ENCODE measurements around the gene MYO1B. TPM values are rescaled to one million over a fixed set of nuclear protein-coding genes. Genes with fewer than 3 reads are reported as not detected.

The MYO1B gene
- total and polyA plus RNA-seq, 9 donors: 63.3 to 94.1 (median 75.4) TPM

DNA sequence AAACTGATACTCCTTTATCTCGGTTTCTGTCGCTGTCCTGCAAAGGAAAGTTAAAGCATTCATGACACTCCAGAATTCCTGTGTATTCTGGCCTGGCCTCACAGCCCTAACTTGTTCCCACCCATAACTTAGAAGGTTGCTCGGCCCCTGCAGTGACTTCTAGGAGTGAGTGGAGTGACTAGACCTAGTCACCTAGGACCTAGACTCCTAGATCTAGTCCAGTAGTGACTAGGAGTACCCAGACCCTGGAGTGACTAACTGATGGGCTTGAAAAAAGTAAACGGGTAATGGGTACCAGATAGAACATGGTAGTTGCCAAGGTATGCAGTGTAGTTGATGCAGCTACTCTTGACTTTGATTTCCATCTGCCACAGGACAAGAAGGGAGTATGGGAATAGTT, 181.8 kb downstream of the MYO1B start:
- Histone ChIP-seq H3K4me1 (ENCODE audit: control insufficient read depth, insufficient read depth, low read length) (no peaks in the 10 kb centered on the region), H3K4me3 (ENCODE audit: low read length) (no peak overlapping the region), H3K9me3 (replicated peaks; ENCODE audit: control insufficient read depth, low read depth, low read length) (no peaks in the 10 kb centered on the region), H3K27me3 (ENCODE audit: control insufficient read depth, insufficient read depth, low read length) (no peaks in the 10 kb centered on the region), H3K36me3 (ENCODE audit: control insufficient read depth, insufficient read depth, low read length) (peaks cover 8% of the 10 kb centered on the region), H3K27ac (ENCODE audit: low read length) (no peak overlapping the region)
- 94% methylated on average over 3 of the region's 4 CpGs for WGBS (ENCODE audit: insufficient coverage)
- DNase-seq: no peak

DNA sequence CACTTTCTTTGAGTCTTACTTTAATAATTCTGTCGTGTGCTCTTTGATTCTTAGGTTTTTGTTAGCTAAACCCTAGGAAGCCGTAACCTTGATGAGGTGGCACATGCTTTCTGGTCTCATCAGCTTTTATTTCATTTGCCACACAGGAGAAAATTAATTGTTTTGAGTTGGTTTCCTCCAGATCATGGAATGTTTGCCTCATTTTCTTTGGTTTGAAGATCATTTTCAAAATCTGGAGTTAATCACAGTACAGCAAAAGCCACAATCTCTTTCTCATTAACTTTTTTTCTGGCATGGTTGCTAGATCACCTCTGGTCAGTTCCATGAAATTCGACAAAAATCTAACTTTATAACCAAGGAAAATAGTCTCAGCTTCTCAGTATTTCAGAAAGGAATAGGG, 182.9 kb downstream of the MYO1B start:
- Histone ChIP-seq H3K36me3 (ENCODE audit: control insufficient read depth, insufficient read depth, low read length) (peaks cover 5% of the 10 kb centered on the region), H3K9me3 (replicated peaks; ENCODE audit: control insufficient read depth, low read depth, low read length) (no peaks in the 10 kb centered on the region), H3K27ac (ENCODE audit: low read length) (no peak overlapping the region), H3K4me1 (ENCODE audit: control insufficient read depth, insufficient read depth, low read length) (no peaks in the 10 kb centered on the region), H3K27me3 (ENCODE audit: control insufficient read depth, insufficient read depth, low read length) (no peaks in the 10 kb centered on the region), H3K4me3 (ENCODE audit: low read length) (no peak overlapping the region)
- no CpG with 5 or more reads among the region's 3 CpGs for WGBS (ENCODE audit: insufficient coverage)
- no peak for DNase-seq

DNA sequence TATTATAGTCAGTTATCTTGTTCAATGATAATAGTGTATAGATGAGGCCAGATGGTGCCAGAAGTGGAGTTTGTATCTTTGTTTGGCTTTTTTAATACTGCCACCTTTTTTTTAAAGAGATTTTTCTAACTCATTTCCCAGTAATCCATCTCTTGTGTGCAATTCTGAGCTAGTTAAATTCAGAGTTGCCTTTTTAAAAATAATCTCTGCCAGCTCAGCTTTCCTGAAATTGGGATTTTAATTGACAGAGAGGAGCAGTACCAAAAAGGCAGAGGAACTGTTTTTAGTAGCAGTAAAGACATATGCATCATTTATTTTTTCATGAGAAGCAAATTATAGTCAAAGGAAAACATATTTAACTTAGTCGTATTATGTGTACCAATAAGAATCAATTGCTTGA, 185.3 kb downstream of the MYO1B start:
- no peak overlapping the region for H3K27ac ChIP-seq (ENCODE audit: low read length)
- peaks cover 5% of the 10 kb centered on the region for H3K36me3 ChIP-seq (ENCODE audit: control insufficient read depth, insufficient read depth, low read length)
- no peaks in the 10 kb centered on the region for H3K4me1 ChIP-seq (ENCODE audit: control insufficient read depth, insufficient read depth, low read length)
- no peaks in the 10 kb centered on the region for H3K9me3 ChIP-seq (replicated peaks; ENCODE audit: control insufficient read depth, low read depth, low read length)
- no peaks in the 10 kb centered on the region for H3K27me3 ChIP-seq (ENCODE audit: control insufficient read depth, insufficient read depth, low read length)
- WGBS (ENCODE audit: insufficient coverage): no CpG with 5 or more reads among the region's 1 CpG
- DNase-seq: no peak
- H3K4me3 ChIP-seq (ENCODE audit: low read length): no peak overlapping the region

DNA sequence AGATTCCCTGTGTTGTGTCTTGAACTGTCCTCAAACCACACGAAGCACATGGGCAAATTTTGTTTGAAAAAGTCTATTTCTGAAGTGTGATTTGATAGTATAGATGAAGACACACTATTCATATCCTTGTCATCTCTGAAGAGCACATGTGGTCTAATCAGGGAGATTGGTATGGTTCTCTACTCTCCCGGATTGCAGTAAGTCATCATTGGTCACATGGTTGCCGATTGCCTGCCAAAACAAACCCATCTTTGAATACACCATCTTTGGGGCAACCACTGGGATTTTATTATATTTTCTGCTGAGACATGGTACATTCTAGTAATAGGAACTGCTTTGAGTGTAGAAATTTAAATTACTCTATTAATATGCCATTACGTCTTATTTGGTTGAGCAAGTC, 186.9 kb downstream of the MYO1B start:
- Histone ChIP-seq H3K36me3 (ENCODE audit: control insufficient read depth, insufficient read depth, low read length) (peaks cover under 1% of the 10 kb centered on the region), H3K9me3 (replicated peaks; ENCODE audit: control insufficient read depth, low read depth, low read length) (no peaks in the 10 kb centered on the region), H3K4me1 (ENCODE audit: control insufficient read depth, insufficient read depth, low read length) (no peaks in the 10 kb centered on the region), H3K27ac (ENCODE audit: low read length) (no peak overlapping the region), H3K4me3 (ENCODE audit: low read length) (no peak overlapping the region), H3K27me3 (ENCODE audit: control insufficient read depth, insufficient read depth, low read length) (no peaks in the 10 kb centered on the region)
- WGBS (ENCODE audit: insufficient coverage): no CpG with 5 or more reads among the region's 4 CpGs
- DNase-seq: no peak

DNA sequence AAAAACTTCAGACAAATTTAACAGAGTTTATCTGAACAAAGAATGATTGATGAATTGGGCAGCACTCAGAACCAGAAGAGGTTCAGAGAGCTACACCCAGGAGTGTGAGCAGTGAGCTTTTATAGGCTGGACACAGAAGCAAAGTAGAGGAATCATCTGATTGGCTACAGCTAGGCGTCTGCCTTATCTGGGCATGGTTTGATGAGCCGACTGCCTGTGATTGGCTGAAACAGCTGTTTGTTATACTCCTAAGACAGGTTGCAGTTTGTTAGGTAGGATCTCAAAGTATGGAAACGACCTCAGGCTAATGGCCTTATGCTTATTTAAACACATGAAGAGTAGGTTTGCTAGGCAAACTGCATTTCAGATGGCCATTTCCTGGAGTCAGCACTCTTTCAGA, 188.9 kb downstream of the MYO1B start:
- no peak overlapping the region for H3K4me3 ChIP-seq (ENCODE audit: low read length)
- WGBS (ENCODE audit: insufficient coverage): 82% methylated on average over 3 of the region's 3 CpGs
- no peaks in the 10 kb centered on the region for H3K9me3 ChIP-seq (replicated peaks; ENCODE audit: control insufficient read depth, low read depth, low read length)
- no peaks in the 10 kb centered on the region for H3K4me1 ChIP-seq (ENCODE audit: control insufficient read depth, insufficient read depth, low read length)
- DNase-seq: no peak
- no peaks in the 10 kb centered on the region for H3K36me3 ChIP-seq (ENCODE audit: control insufficient read depth, insufficient read depth, low read length)
- H3K27ac ChIP-seq (ENCODE audit: low read length): no peak overlapping the region
- no peaks in the 10 kb centered on the region for H3K27me3 ChIP-seq (ENCODE audit: control insufficient read depth, insufficient read depth, low read length)

DNA sequence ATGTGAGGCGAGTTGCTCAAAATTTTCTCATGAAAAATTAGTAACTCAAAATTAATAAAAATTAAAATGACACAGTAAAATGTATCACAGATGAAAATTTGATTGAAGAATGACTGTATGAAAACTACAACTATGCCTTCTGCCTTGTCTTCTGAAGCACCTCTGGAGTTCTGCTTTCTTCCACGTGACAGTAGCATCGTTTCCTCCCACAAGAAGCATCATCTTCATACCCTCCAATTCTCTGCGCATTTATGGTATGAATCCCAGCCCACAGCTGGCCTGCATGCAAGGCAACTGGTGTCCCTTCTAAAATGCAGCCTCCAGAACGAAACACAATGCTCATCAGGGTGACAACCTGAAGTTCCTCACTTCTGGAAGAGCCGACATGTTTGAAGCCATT, 189.9 kb downstream of the MYO1B start:
- Histone ChIP-seq H3K36me3 (ENCODE audit: control insufficient read depth, insufficient read depth, low read length) (no peaks in the 10 kb centered on the region), H3K4me3 (ENCODE audit: low read length) (no peak overlapping the region), H3K4me1 (ENCODE audit: control insufficient read depth, insufficient read depth, low read length) (no peaks in the 10 kb centered on the region), H3K27me3 (ENCODE audit: control insufficient read depth, insufficient read depth, low read length) (no peaks in the 10 kb centered on the region), H3K27ac (ENCODE audit: low read length) (no peak overlapping the region), H3K9me3 (replicated peaks; ENCODE audit: control insufficient read depth, low read depth, low read length) (no peaks in the 10 kb centered on the region)
- DNase-seq: peak; percentile 17
- 81% methylated on average over 3 of the region's 6 CpGs for WGBS (ENCODE audit: insufficient coverage)

DNA sequence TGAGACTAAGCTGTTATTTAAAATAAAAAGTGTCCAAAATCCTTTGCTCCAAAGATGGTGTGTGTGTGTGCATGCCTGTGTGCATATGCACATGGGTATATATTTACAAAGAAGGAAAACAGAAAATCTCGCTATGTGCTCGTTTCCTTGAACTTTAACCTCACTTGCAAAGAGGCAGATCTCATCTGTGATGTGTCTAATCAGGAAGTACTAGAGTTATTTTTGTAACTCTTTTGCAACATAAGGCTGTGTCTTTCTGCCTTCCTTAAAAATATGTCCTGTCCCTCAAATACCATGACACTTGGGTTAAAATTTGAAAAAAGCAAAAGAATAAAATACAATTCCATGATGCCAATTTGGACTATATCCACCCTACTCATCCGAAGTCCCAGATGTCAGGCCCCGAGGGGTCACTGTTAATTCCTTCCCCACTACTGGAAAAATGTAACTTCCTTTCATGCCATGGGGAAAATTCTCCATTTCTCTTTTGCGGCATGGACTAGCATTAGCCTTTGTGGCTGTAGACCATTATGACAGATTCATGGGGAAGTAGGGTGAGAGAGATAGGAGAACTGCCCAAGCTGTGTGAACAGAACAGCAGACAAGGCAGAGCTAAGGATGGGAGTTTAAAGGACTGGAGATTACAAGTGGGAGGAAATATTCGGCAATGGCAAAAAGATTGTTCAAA, 191.3 kb downstream of the MYO1B start:
- H3K36me3 ChIP-seq (ENCODE audit: control insufficient read depth, insufficient read depth, low read length): no peaks in the 10 kb centered on the region
- peak overlapping the region; percentile 56 for H3K27ac ChIP-seq (ENCODE audit: low read length)
- H3K4me3 ChIP-seq (ENCODE audit: low read length): no peak overlapping the region
- DNase-seq: peak; percentile 42
- H3K9me3 ChIP-seq (replicated peaks; ENCODE audit: control insufficient read depth, low read depth, low read length): no peaks in the 10 kb centered on the region
- WGBS (ENCODE audit: insufficient coverage): no CpG with 5 or more reads among the region's 6 CpGs
- H3K4me1 ChIP-seq (ENCODE audit: control insufficient read depth, insufficient read depth, low read length): peaks cover 1% of the 10 kb centered on the region
- no peaks in the 10 kb centered on the region for H3K27me3 ChIP-seq (ENCODE audit: control insufficient read depth, insufficient read depth, low read length)

DNA sequence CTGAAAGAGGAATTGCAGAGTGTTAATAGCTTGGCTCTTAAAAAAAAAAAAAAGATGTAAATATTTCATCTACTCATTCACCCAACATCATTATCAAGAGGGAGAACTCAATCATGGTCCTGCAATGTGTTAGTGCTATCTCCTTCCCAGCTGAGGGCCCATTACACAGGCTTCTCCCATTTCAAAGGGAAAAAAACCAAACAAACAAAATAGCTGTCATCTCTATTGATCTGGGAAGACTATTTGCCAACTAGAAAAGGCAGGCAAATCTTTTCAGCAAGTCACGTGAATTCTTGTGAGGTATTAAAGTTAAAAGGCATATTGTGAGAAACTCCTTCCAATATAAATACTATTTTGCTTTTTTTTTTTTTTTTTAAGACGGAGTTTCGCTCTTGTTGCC, 194.3 kb downstream of the MYO1B start:
- H3K27me3 ChIP-seq (ENCODE audit: control insufficient read depth, insufficient read depth, low read length): no peaks in the 10 kb centered on the region
- no peak overlapping the region for H3K27ac ChIP-seq (ENCODE audit: low read length)
- WGBS (ENCODE audit: insufficient coverage): no CpG with 5 or more reads among the region's 3 CpGs
- DNase-seq: no peak
- no peaks in the 10 kb centered on the region for H3K9me3 ChIP-seq (replicated peaks; ENCODE audit: control insufficient read depth, low read depth, low read length)
- H3K4me3 ChIP-seq (ENCODE audit: low read length): no peak overlapping the region
- H3K36me3 ChIP-seq (ENCODE audit: control insufficient read depth, insufficient read depth, low read length): no peaks in the 10 kb centered on the region
- H3K4me1 ChIP-seq (ENCODE audit: control insufficient read depth, insufficient read depth, low read length): peaks cover 10% of the 10 kb centered on the region

DNA sequence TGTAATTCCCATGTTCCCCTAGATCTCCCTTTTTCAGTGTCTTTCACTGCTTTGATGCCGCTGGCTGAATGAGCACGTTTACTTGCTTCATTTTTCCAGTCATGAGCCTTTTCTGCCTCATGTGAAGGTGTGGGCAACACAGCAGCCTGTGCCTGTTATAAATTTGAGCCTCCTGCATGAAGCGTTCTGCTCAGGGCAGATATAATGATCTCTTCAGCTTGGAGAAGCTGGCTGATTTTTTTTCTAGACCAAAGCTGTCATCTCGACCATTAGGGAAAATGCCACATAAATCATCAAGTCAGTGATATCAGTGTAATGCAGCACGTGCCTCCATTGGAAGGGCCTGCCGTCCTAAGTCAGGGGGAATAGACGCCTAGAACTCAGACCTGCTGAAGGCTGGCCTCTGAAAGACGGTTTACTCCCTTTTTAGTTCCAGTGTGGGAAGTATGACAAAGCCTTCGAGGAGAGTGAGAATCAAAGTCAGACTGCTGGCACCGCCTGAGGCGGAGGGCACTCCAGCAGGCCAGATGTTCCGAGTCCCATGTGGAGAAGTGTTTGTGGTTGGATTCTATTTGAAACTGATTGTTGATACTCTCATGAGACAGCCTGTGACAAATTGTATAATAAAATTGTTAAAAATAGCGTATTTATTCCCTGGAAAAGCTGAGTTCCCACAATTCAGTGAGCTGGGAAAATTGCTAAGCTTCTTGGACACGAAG, 196.5 kb downstream of the MYO1B start:
- no peaks in the 10 kb centered on the region for H3K9me3 ChIP-seq (replicated peaks; ENCODE audit: control insufficient read depth, low read depth, low read length)
- DNase-seq: peak; percentile 86
- peaks cover 10% of the 10 kb centered on the region for H3K4me1 ChIP-seq (ENCODE audit: control insufficient read depth, insufficient read depth, low read length)
- no peaks in the 10 kb centered on the region for H3K27me3 ChIP-seq (ENCODE audit: control insufficient read depth, insufficient read depth, low read length)
- peak overlapping the region; percentile 74 for H3K27ac ChIP-seq (ENCODE audit: low read length)
- no peak overlapping the region for H3K4me3 ChIP-seq (ENCODE audit: low read length)
- WGBS (ENCODE audit: insufficient coverage): 23% methylated on average over 12 of the region's 14 CpGs
- H3K36me3 ChIP-seq (ENCODE audit: control insufficient read depth, insufficient read depth, low read length): no peaks in the 10 kb centered on the region

DNA sequence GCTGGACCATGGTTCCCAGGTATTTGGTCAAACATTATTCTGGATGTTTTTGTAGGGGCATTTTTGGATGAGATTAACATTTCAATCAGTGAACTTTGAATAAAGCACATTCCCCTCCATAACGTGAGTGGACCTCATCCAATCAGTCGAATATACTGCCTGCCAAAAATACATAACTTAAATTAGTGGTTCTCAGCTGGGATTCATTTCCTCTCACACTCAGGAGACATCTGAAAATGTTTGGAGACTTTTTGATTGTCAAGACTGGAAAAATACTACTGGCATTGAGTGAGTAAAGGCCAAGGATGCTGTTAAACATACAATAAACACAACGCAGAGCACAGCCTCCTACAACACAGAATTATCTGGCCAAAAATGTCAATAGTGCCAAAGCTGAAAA, 198.2 kb downstream of the MYO1B start:
- Histone ChIP-seq H3K4me3 (ENCODE audit: low read length) (no peak overlapping the region), H3K36me3 (ENCODE audit: control insufficient read depth, insufficient read depth, low read length) (no peaks in the 10 kb centered on the region), H3K27me3 (ENCODE audit: control insufficient read depth, insufficient read depth, low read length) (no peaks in the 10 kb centered on the region), H3K9me3 (replicated peaks; ENCODE audit: control insufficient read depth, low read depth, low read length) (no peaks in the 10 kb centered on the region), H3K27ac (ENCODE audit: low read length) (peak overlapping the region; percentile 31), H3K4me1 (ENCODE audit: control insufficient read depth, insufficient read depth, low read length) (peaks cover 10% of the 10 kb centered on the region)
- DNase-seq: no peak
- no CpG with 5 or more reads among the region's 3 CpGs for WGBS (ENCODE audit: insufficient coverage)
